Measurements from ENCODE around the gene TXLNG. TPM values are rescaled to one million over a fixed set of nuclear protein-coding genes. Genes with fewer than 3 reads are reported as not detected.
A peak's percentile ranks its signal among the peaks of the same experiment; 100 is the strongest.

Gene TXLNG
- total and polyA plus RNA-seq, 2 donors (not counting 1 experiment from before 2014, with no cell fraction given) = 12.5 to 13.1 TPM

DNA sequence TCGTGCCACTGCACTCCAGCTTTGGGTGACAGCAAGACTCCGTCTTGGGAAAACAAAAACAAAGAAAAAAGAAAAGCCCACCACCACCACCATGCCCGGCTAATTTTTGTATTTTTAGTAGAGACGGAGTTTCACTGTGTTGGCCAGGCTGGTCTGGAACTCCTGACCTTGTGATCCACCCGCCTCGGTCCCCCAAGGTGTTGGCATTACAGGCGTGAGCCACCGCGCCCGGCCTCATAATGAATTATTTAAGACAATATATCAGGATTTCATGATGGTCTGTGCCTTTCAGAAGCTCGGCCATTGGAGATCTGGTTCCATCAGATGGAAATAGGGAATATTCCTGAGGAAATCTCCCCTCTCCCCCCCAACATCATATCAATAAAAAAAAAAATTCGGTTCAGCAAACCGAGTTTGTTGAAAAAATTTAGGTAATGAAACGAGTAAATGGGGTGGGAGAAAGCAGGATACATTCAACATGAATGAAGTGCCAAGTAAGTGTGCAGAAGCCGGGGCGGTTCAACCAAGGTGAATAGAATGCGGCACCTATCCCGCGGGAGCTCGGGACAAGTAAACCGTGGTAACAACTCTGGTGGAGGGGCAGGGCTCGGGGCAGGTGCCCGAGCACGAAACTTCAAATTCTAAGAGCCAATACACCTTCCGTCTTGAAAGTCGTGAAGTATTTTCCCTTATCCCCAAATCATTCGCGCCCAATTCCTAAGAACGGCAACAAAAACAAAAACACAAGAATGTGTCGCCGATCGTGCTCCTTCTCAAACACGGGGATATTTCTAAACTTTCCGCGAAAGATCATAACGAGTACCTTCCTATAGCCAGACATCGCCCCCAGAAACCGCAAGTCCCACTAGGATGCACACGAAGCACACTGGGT is 773 bp upstream of the TXLNG start:
- TF ChIP-seq, protein P1, sequence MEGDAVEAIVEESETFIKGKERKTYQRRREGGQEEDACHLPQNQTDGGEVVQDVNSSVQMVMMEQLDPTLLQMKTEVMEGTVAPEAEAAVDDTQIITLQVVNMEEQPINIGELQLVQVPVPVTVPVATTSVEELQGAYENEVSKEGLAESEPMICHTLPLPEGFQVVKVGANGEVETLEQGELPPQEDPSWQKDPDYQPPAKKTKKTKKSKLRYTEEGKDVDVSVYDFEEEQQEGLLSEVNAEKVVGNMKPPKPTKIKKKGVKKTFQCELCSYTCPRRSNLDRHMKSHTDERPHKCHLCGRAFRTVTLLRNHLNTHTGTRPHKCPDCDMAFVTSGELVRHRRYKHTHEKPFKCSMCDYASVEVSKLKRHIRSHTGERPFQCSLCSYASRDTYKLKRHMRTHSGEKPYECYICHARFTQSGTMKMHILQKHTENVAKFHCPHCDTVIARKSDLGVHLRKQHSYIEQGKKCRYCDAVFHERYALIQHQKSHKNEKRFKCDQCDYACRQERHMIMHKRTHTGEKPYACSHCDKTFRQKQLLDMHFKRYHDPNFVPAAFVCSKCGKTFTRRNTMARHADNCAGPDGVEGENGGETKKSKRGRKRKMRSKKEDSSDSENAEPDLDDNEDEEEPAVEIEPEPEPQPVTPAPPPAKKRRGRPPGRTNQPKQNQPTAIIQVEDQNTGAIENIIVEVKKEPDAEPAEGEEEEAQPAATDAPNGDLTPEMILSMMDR (IDR thresholded peaks at IDR 0.05) = no peak
- no peak for TF ChIP-seq EZH2 (IDR thresholded peaks at IDR 0.05; ENCODE audit: borderline replicate concordance, insufficient read depth, low read depth, low read length, poor library complexity, severe bottlenecking)
- H3K4me3 ChIP-seq (ENCODE audit: control extremely low read depth in 1 of 5, extremely low read depth in 1 of 5, insufficient read depth in 1 of 5, low read depth in 2 of 5, low read length in 4 of 5) = peak overlapping the region; percentile 68 to 89 (median 81)
- CTCF ChIA-PET = no interaction called here
- Mint-ChIP-seq H3K27ac (peak overlapping the region; percentile 95), H3K4me3 (peak overlapping the region; percentile 96), H3K9me3 (ENCODE audit: insufficient read depth) (no peaks in the 10 kb centered on the region), H3K4me1 (peaks cover 17% of the 10 kb centered on the region), H3K27me3 (no peaks in the 10 kb centered on the region)
- peak overlapping the region; percentile 10 to 17 for H3K27ac ChIP-seq (ENCODE audit: low read length in 2 of 2)
- peak overlapping the region; percentile 95 for H3K4me2 ChIP-seq (replicated peaks; ENCODE audit: low read depth, low read length, poor library complexity, severe bottlenecking)
- H3K9me3 ChIP-seq (ENCODE audit: control extremely low read depth in 1 of 3, control insufficient read depth in 2 of 3, insufficient read depth in 1 of 3, low read length in 2 of 3) = no peaks in the 10 kb centered on the region
- DNase-seq (no peak), ATAC-seq (ENCODE audit: low read depth) (no peak)
- peak overlapping the region; percentile 84 for H2AFZ ChIP-seq (ENCODE audit: insufficient read depth, low read depth, low read length, poor library complexity, severe bottlenecking)
- peaks cover 8 to 11% of the 10 kb centered on the region in 2 donors for H3K4me1 ChIP-seq (ENCODE audit: control insufficient read depth in 2 of 2, insufficient read depth in 2 of 2, low read length in 2 of 2)
- no peaks in the 10 kb centered on the region for H4K20me1 ChIP-seq (ENCODE audit: control insufficient read depth, insufficient read depth, low read length, poor library complexity, severe bottlenecking)
- H3K36me3 ChIP-seq (replicated peaks in 1 of 2; ENCODE audit: control extremely low read depth in 1 of 2, control insufficient read depth in 1 of 2, extremely low read depth in 1 of 2, insufficient read depth in 2 of 2, low read length in 1 of 2) = no peaks in the 10 kb centered on the region
- POLR2A ChIA-PET = no interaction called here
- peak overlapping the region; percentile 91 for H3K9ac ChIP-seq (ENCODE audit: low read length)
- intact Hi-C loops (cut with micrococcal nuclease) = loop anchor here (1.0 to 10.0 kb wide), 4 partner anchors 66 to 931 kb away; partner anchors contain the start of genes AP1S2, RBBP7, REPS2 and SYAP1
- H3K27me3 ChIP-seq (replicated peaks in 1 of 4; ENCODE audit: control extremely low read depth in 1 of 4, control insufficient read depth in 3 of 4, insufficient read depth in 4 of 4, low read length in 3 of 4) = no peaks in the 10 kb centered on the region
- peaks cover 35% of the 10 kb centered on the region for H3K79me2 ChIP-seq (ENCODE audit: control insufficient read depth, insufficient read depth, low read length)
- under 1% methylated on average over 18 of the region's 39 CpGs for WGBS (ENCODE audit: insufficient coverage)

Data from B cell (primary cell).